SH-SY5Y (cell line): Measurements from ENCODE around the gene NFASC.

Source experiments
- GATA2 ChIP-seq: IDR thresholded peaks from 2 replicates; pipeline ENCODE4 v1.6.1; 2011; ENCODE audit warnings: mild to moderate bottlenecking, low read depth, low read length
- GATA3 ChIP-seq: IDR thresholded peaks from 2 replicates; pipeline ENCODE4 v1.6.1; 2011; ENCODE audit warnings: low read depth, mild to moderate bottlenecking, low read length, moderate library complexity

DNA sequence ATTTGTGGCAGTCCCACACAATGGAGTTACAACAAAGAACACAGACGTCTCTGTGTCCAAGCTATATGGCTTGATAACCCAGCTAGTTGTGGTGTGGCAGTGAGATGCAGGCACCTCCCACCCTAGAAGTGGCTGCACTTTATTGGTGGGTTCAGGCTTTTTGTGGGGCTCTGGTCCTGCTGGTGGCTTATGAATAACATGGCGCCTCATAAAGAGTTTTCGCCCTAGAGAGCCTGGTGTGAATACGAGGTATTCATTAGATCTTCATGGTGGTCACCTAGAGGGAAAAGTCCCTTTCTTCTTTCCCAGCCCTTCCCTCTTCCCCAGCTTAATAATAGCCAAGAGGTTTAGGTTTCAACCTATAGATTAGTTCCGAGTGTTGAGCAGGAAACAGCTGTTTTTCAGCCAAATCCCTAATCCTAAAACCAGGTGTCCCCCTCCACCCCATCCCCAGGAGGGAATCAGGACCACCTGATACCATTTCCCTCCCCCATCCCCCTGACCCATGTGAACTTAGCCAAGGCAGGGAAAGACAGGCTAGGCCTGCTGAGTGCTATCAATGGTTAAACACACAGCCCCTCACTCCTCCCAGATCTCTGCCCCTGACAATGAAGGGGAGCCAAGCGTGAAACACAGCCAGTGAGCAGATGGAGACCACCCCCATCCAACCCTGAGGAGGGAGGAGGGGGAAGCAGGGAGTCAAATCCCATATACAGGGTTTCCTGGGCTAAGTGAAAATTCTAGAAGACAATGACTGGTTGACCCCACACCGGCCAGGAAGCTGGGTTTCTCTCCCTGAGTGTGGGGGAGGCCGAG lies 58.2 kb downstream of the NFASC start:
- TF ChIP-seq GATA2, result no peak
- no peak for TF ChIP-seq GATA3
